ENCODE measurements around the gene CXXC5. TPM values are rescaled to one million over a fixed set of nuclear protein-coding genes. Genes with fewer than 3 reads are reported as not detected.
"Not testable (repeated sequence)": the region's sequence is repeated elsewhere in the genome, so short reads cannot be mapped to it uniquely, and the experiment has no call there.

Gene CXXC5
- total and polyA plus RNA-seq, 2 of the 4 experiments (the other 2 are of a cell fraction) = 24.9 to 35.7 TPM

- H2AFZ ChIP-seq (replicated peaks; ENCODE audit: low read length, poor library complexity); H4K8ac ChIP-seq (ENCODE audit: low read depth in 2 of 2, low read length in 2 of 2); H3K56ac ChIP-seq (ENCODE audit: extremely low read depth, insufficient read depth, low read length); H3K14ac ChIP-seq (replicated peaks; ENCODE audit: low read depth, low read length); H3K9ac ChIP-seq (ENCODE audit: low read depth, low read length); H2BK120ac ChIP-seq (ENCODE audit: low read depth, low read length); DNase-seq; H3K4me3 ChIP-seq (ENCODE audit: insufficient read depth, low read depth, low read length); H3K4ac ChIP-seq (ENCODE audit: low read depth, low read length); H4K91ac ChIP-seq (ENCODE audit: insufficient read depth, low read depth, low read length); BruUV-seq (replicated peaks); H2BK20ac ChIP-seq (ENCODE audit: low read depth, low read length); H2BK15ac ChIP-seq (ENCODE audit: low read depth, low read length); H3K27me3 ChIP-seq (ENCODE audit: control insufficient read depth, insufficient read depth, low read length); intact Hi-C loops (cut with micrococcal nuclease); dilution Hi-C loops (cut with HindIII; ENCODE audit: low sequenced_read_pairs, unreplicated experiment); H3K9me3 ChIP-seq (ENCODE audit: control insufficient read depth, insufficient read depth, low read length); H3K79me1 ChIP-seq (ENCODE audit: low read depth in 1 of 2, low read length in 2 of 2); H3K23ac ChIP-seq (ENCODE audit: low read depth, low read length); H3K36me3 ChIP-seq (ENCODE audit: control insufficient read depth, insufficient read depth, low read length); H2BK5ac ChIP-seq (ENCODE audit: low read depth, low read length, poor library complexity, severe bottlenecking); H2AK5ac ChIP-seq (ENCODE audit: low read depth, low read length); ATAC-seq (ENCODE audit: low read depth); H3K18ac ChIP-seq (ENCODE audit: low read depth, low read length); in situ Hi-C loops (cut with MboI; ENCODE audit: low sequenced_read_pairs); H3K4me2 ChIP-seq (ENCODE audit: low read depth, low read length); POLR2A ChIA-PET (ENCODE audit: unreplicated experiment); H2AK9ac ChIP-seq (replicated peaks; ENCODE audit: low read depth, low read length, poor library complexity); H4K20me1 ChIP-seq (ENCODE audit: insufficient read depth, low read length); H4K5ac ChIP-seq (ENCODE audit: low read depth, low read length); H3K27ac ChIP-seq (ENCODE audit: insufficient read depth, low read length): not testable (repeated sequence)
- no CpG with 5 or more reads among the region's 9 CpGs for WGBS, 2 experiments (ENCODE audit: extremely low coverage in 2 of 2, insufficient read length in 1 of 2)
- 0 out of 2 replicates have a peak, but pooled peaks have one; percentile 5 for TF ChIP-seq CEBPB (IDR thresholded peaks at IDR 0.05; ENCODE audit: low read depth, low read length)
- Histone ChIP-seq H3K4me1 (ENCODE audit: control insufficient read depth, insufficient read depth, low read length) (peaks cover 12% of the 10 kb centered on the region), H3K9me1 (ENCODE audit: insufficient read depth, low read length) (peaks cover 18% of the 10 kb centered on the region)
- CTCF ChIA-PET = interaction anchor here (0.7 kb wide), 1 partner anchor 165 kb away, joined by 3 read pairs; no protein-coding TSS in a partner anchor
Observed at GRCh38 chr5:139727615-139728014, 79.5 kb downstream of the CXXC5 start.

Data from IMR-90 (cell line).